Caco-2 (cell line): ENCODE data around the gene AADAC. TPM values are rescaled to one million over a fixed set of nuclear protein-coding genes. Genes with fewer than 3 reads are reported as not detected.
"Not testable (repeated sequence)": the region's sequence is repeated elsewhere in the genome, so short reads cannot be mapped to it uniquely, and the experiment has no call there.

Experiments
- BruUV-seq: library from RNA; stranded (reverse); fragments of 400-500 nt; replicated peaks from 2 replicates; lab custom pipeline; 2021; lab: Mats Ljungman, UMichigan
- CTCF ChIA-PET: fragments of 300-600 bp; sonication (Branson Sonifier 250); formaldehyde crosslinking; loops from one replicate; lab custom pipeline; 2022; ENCODE audit warnings: antibody characterized with exemption; lab: Charles Lee
- POLR2A ChIA-PET: fragments of 300-600 bp; sonication (Branson Sonifier 250); formaldehyde crosslinking; loops from one replicate; lab custom pipeline; 2022; ENCODE audit warnings: antibody characterized with exemption; lab: Charles Lee
- DNase-seq, 2 experiments: peaks; one replicate each; pipeline versions ENCODE4 v3.0.0 to v3.0.0-alpha.2; 2020 to 2022
- H3K27me3 ChIP-seq: replicated peaks from 2 replicates; pipeline ENCODE4 v1.6.0; 2011; ENCODE audit warnings: low read length; ENCODE audit not compliant: control insufficient read depth, insufficient read depth
- H3K36me3 ChIP-seq: 2 replicates; pipeline ENCODE4 v1.5.1; 2011; ENCODE audit warnings: low read length; ENCODE audit not compliant: control insufficient read depth, insufficient read depth
- H3K4me1 ChIP-seq: fragments of 250-450 bp; sonication (Bioruptor Pico); 2 replicates; pipeline ENCODE4 v1.5.1; 2020; ENCODE audit warnings: mild to moderate bottlenecking
- H3K4me3 ChIP-seq: 2 replicates; pipeline ENCODE4 v1.5.1; 2011; ENCODE audit warnings: low read depth, mild to moderate bottlenecking, control low read depth, low read length
- H3K9me3 ChIP-seq: fragments of 250-450 bp; sonication (Bioruptor Pico); 2 replicates; pipeline ENCODE4 v1.5.1; 2020; ENCODE audit warnings: mild to moderate bottlenecking, moderate library complexity
- H3K27ac Mint-ChIP-seq: one replicate; pipeline ENCODE4 v1.8.0; 2022; ENCODE audit warnings: mixed read lengths; ENCODE audit not compliant: unreplicated experiment
- H3K27me3 Mint-ChIP-seq: one replicate; pipeline ENCODE4 v1.8.0; 2022; ENCODE audit warnings: mixed read lengths; ENCODE audit not compliant: insufficient read depth, unreplicated experiment
- H3K36me3 Mint-ChIP-seq: one replicate; pipeline ENCODE4 v1.8.0; 2022; ENCODE audit warnings: mild to moderate bottlenecking, mixed read lengths; ENCODE audit not compliant: insufficient read depth, unreplicated experiment
- H3K4me1 Mint-ChIP-seq: one replicate; pipeline ENCODE4 v1.8.0; 2022; ENCODE audit warnings: low read depth, mixed read lengths; ENCODE audit not compliant: unreplicated experiment
- H3K4me3 Mint-ChIP-seq: one replicate; pipeline ENCODE4 v1.8.0; 2022; ENCODE audit warnings: mild to moderate bottlenecking, moderate library complexity, mixed read lengths; ENCODE audit not compliant: unreplicated experiment
- H3K9me3 Mint-ChIP-seq: one replicate; pipeline ENCODE4 v1.8.0; 2022; ENCODE audit warnings: mixed read lengths; ENCODE audit not compliant: unreplicated experiment
- CTCF ChIP-seq, 2 experiments: fragments of 200-600 bp in 1 of 2; IDR thresholded peaks; 1 replicate in 1 of 2; 2 replicates in 1 of 2; pipeline versions ENCODE4 v1.5.1 to v1.8.0; 2011 to 2022; ENCODE audit warnings: antibody characterized with exemption in 1 of 2, control low read depth in 1 of 2, inconsistent platforms in 1 of 2, low read depth in 1 of 2, low read length in 1 of 2, mild to moderate bottlenecking in 1 of 2, moderate library complexity in 1 of 2; ENCODE audit not compliant: insufficient read depth in 1 of 2, severe bottlenecking in 1 of 2, unreplicated experiment in 1 of 2
- intact Hi-C: fragments of 100-400 bp; cut with micrococcal nuclease; formaldehyde crosslinking; loops from one replicate; pipeline ENCODE4 v1.10.0; 2022; ENCODE audit not compliant: unreplicated experiment
- total RNA-seq: library from RNA; stranded (reverse); gene quantifications from 2 replicates; pipeline ENCODE4 v1.2.3, GENCODE V29; 2022

The AADAC gene
- total RNA-seq, 1 experiment from 2014 or later = 0.57 TPM

- no peak for TF ChIP-seq CTCF (IDR thresholded peaks at IDR 0.05; ENCODE audit: insufficient read depth in 1 of 2, low read depth in 1 of 2, low read length in 1 of 2, severe bottlenecking in 1 of 2, unreplicated experiment in 1 of 2)
- Histone ChIP-seq H3K36me3 (no peaks in the 10 kb centered on the region), H3K27me3 (no peaks in the 10 kb centered on the region), H3K4me1 (no peaks in the 10 kb centered on the region; the same call in 1 of the 2 replicates), H3K9me3 (no peaks in the 10 kb centered on the region), H3K4me3 (no peak overlapping the region)
- POLR2A ChIA-PET = no interaction called here
- Mint-ChIP-seq H3K27me3 (no peaks in the 10 kb centered on the region), H3K4me3 (no peak overlapping the region), H3K4me1 (peaks cover 6% of the 10 kb centered on the region), H3K9me3 (no peaks in the 10 kb centered on the region), H3K27ac (no peak overlapping the region), H3K36me3 (no peaks in the 10 kb centered on the region)
- intact Hi-C loops = no loop called here
- CTCF ChIA-PET = no interaction called here
- DNase-seq = no peak
- BruUV-seq = no TSS peak
Observed at GRCh38 chr3:151871639-151872468, 57.9 kb downstream of the AADAC start.

- Mint-ChIP-seq H3K27me3 (no peaks in the 10 kb centered on the region), H3K36me3 (no peaks in the 10 kb centered on the region), H3K4me1 (peaks cover 6% of the 10 kb centered on the region), H3K27ac (no peak within 1 kb of the TSS), H3K4me3 (no peak within 1 kb of the TSS), H3K9me3 (no peaks in the 10 kb centered on the region)
- no peak for TF ChIP-seq CTCF (IDR thresholded peaks at IDR 0.05; ENCODE audit: insufficient read depth in 1 of 2, low read depth in 1 of 2, low read length in 1 of 2, severe bottlenecking in 1 of 2, unreplicated experiment in 1 of 2)
- intact Hi-C loops = no loop called here
- CTCF ChIA-PET = no interaction called here
- Histone ChIP-seq H3K27me3 (no peaks in the 10 kb centered on the region), H3K36me3 (no peaks in the 10 kb centered on the region), H3K4me3 (no peak within 1 kb of the TSS), H3K9me3 (no peaks in the 10 kb centered on the region), H3K4me1 (no peaks in the 10 kb centered on the region; the same call in 1 of the 2 replicates)
- POLR2A ChIA-PET = no interaction called here
- DNase-seq = no peak
- no TSS peak for BruUV-seq
Observed at GRCh38 chr3:151873398-151873797, 59.5 kb downstream of the AADAC start, which contains the start of gene SUCNR1. TSS of gene SUCNR1 (plus strand) at chr3:151873643. CDS start at chr3:151879893, 6,250 bp downstream.

- H3K4me3 ChIP-seq, BruUV-seq, H3K27me3 ChIP-seq, H3K4me1 ChIP-seq, H3K9me3 ChIP-seq, POLR2A ChIA-PET, H3K36me3 Mint-ChIP-seq, H3K27ac Mint-ChIP-seq, H3K9me3 Mint-ChIP-seq, H3K4me1 Mint-ChIP-seq, H3K4me3 Mint-ChIP-seq, DNase-seq, H3K36me3 ChIP-seq, CTCF ChIA-PET, H3K27me3 Mint-ChIP-seq, intact Hi-C loops: not testable (repeated sequence)
Observed at GRCh38 chr3:151874079-151874478, 60.2 kb downstream of the AADAC start.
